A549 treated with CpdA at 1 μM for 4 hours (cell line): Measurements from ENCODE around the gene ANXA10. TPM values are rescaled to one million over a fixed set of nuclear protein-coding genes. Genes with fewer than 3 reads are reported as not detected.

ENCODE experiments used
- total RNA-seq: library from RNA; stranded (reverse); fragments of 200-300 nt; extraction: Qiagen RNA extraction; gene quantifications from 5 replicates; pipeline ENCODE4 v1.2.3, GENCODE V29; 2022; ENCODE audit warnings: low read depth

The ANXA10 gene
- total RNA-seq: 3.5 to 5.2 TPM (median 4.3 TPM) in 5 replicates

GRCh38 chr4:168092176-168092712 lies at the start of gene ANXA10:
TSS of gene ANXA10 (plus strand) at chr4:168092537. CDS start at chr4:168092701, 164 bp downstream.

Other genes with a start within 250 kb of the ANXA10 start
- 1.5 to 5.7 TPM (median 2.8 TPM) in 5 replicates for gene DDX60, start 226.2 kb downstream of the ANXA10 start, total RNA-seq